Endothelial cell of umbilical vein (primary cell): ENCODE measurements around the gene SYTL3. TPM values are rescaled to one million over a fixed set of nuclear protein-coding genes. Genes with fewer than 3 reads are reported as not detected.

Source experiments
- BruUV-seq: library from RNA; stranded (reverse); fragments of 400-500 nt; replicated peaks from 2 replicates; lab custom pipeline; 2021; lab: Mats Ljungman, UMichigan
- CTCF ChIA-PET: fragments of 300-600, 350-600 bp; sonication (Branson Sonifier 250); formaldehyde crosslinking; loops from one replicate; lab custom pipeline; 2021; ENCODE audit warnings: antibody characterized with exemption, inconsistent platforms; lab: Charles Lee
- POLR2A ChIA-PET: fragments of 300-600, 350-600 bp; sonication (Branson Sonifier 250); formaldehyde crosslinking; loops from one replicate; lab custom pipeline; 2021; ENCODE audit warnings: antibody characterized with exemption, inconsistent platforms; lab: Charles Lee
- DNase-seq: peaks from one replicate; pipeline ENCODE4 v3.0.0-alpha.2; 2011; ENCODE audit warnings: low read depth, low spot score
- FAIRE-seq: peaks from 2 replicates; lab custom pipeline; 2011; peaks lifted over from hg19 to GRCh38; lab: Jason Lieb, UNC
- H2AFZ ChIP-seq: 2 replicates; pipeline ENCODE4 v1.6.0; 2012; ENCODE audit warnings: low read depth, low read length, control low read depth, inconsistent platforms
- H3K27ac ChIP-seq: 2 replicates; pipeline ENCODE4 v1.5.1; 2011; ENCODE audit warnings: low read depth, mild to moderate bottlenecking, control low read depth, low read length, moderate library complexity; ENCODE audit not compliant: insufficient read depth
- H3K27me3 ChIP-seq, 2 experiments: 2 replicates each; pipeline versions ENCODE4 v1.6.0 to v1.6.1; 2011; ENCODE audit warnings: low read length in 2 of 2, mixed read lengths in 1 of 2; ENCODE audit not compliant: control insufficient read depth in 2 of 2, insufficient read depth in 2 of 2
- H3K36me3 ChIP-seq, 2 experiments: 2 replicates in 1 of 2; 3 replicates in 1 of 2; pipeline ENCODE4 v1.5.1; 2011; ENCODE audit warnings: low read length in 2 of 2, mild to moderate bottlenecking in 1 of 2, moderate library complexity in 1 of 2; ENCODE audit not compliant: control insufficient read depth in 2 of 2, insufficient read depth in 2 of 2; ENCODE audit errors: extremely low read depth in 1 of 2
- H3K4me1 ChIP-seq: 3 replicates; pipeline ENCODE4 v1.5.1; 2011; ENCODE audit warnings: mild to moderate bottlenecking, low read length; ENCODE audit not compliant: control insufficient read depth, insufficient read depth; ENCODE audit errors: extremely low read depth
- H3K4me2 ChIP-seq: 2 replicates; pipeline ENCODE4 v1.6.1; 2011; ENCODE audit warnings: low read length, control low read depth, mixed read lengths; ENCODE audit not compliant: insufficient read depth
- H3K4me3 ChIP-seq, 3 experiments: fragments of 200-600 bp in 1 of 3; sonication (generic), shearing (Covaris generic) in 1 of 3; replicated peaks in 1 of 3; 2 replicates each; pipeline ENCODE4 v1.5.1; 2011 to 2016; ENCODE audit warnings: control low read depth in 3 of 3, low read length in 3 of 3, mild to moderate bottlenecking in 2 of 3, inconsistent platforms in 1 of 3, low read depth in 1 of 3, moderate library complexity in 1 of 3; ENCODE audit not compliant: insufficient read depth in 1 of 3
- H3K79me2 ChIP-seq: 2 replicates; pipeline ENCODE4 v1.6.0; 2012; ENCODE audit warnings: low read length, inconsistent platforms; ENCODE audit not compliant: control insufficient read depth, insufficient read depth
- H3K9ac ChIP-seq: replicated peaks from 2 replicates; pipeline ENCODE3; 2011; ENCODE audit warnings: low read length, control low read depth; ENCODE audit not compliant: insufficient read depth; ENCODE audit errors: extremely low read depth
- H3K9me1 ChIP-seq: replicated peaks from 3 replicates; pipeline ENCODE4 v1.6.0; 2011; ENCODE audit warnings: mild to moderate bottlenecking, low read length; ENCODE audit not compliant: control insufficient read depth, insufficient read depth; ENCODE audit errors: extremely low read depth
- H3K9me3 ChIP-seq: replicated peaks from 2 replicates; pipeline ENCODE4 v1.5.1; 2012; ENCODE audit warnings: low read length, inconsistent platforms; ENCODE audit not compliant: control insufficient read depth, insufficient read depth
- H4K20me1 ChIP-seq: replicated peaks from 2 replicates; pipeline ENCODE3; 2011; ENCODE audit warnings: mild to moderate bottlenecking, low read length; ENCODE audit not compliant: control insufficient read depth, insufficient read depth; ENCODE audit errors: extremely low read depth
- EZH2 ChIP-seq: IDR thresholded peaks from 2 replicates; pipeline ENCODE4 v1.6.1; 2012; ENCODE audit warnings: borderline replicate concordance, low read depth, mild to moderate bottlenecking, moderate library complexity, low read length, inconsistent platforms; ENCODE audit not compliant: severe bottlenecking
- FOS ChIP-seq: IDR thresholded peaks from 2 replicates; pipeline ENCODE4 v1.6.1; 2011; ENCODE audit warnings: mild to moderate bottlenecking, low read length, moderate library complexity, borderline replicate concordance; ENCODE audit not compliant: insufficient read depth
- GATA2 ChIP-seq: IDR thresholded peaks from 2 replicates; pipeline ENCODE4 v1.7.0; 2011; ENCODE audit warnings: low read depth, mild to moderate bottlenecking, moderate library complexity, mixed read lengths, low read length; ENCODE audit not compliant: insufficient read length, insufficient read depth
- JUN ChIP-seq: IDR thresholded peaks from 2 replicates; pipeline ENCODE4 v1.6.1; 2011; ENCODE audit warnings: borderline replicate concordance, low read depth; ENCODE audit not compliant: insufficient read length, insufficient read depth
- MYC ChIP-seq: IDR thresholded peaks from one replicate; pipeline ENCODE4 v1.6.1; 2011; ENCODE audit warnings: mild to moderate bottlenecking, low read depth, low read length
- POLR2A ChIP-seq: IDR thresholded peaks from 2 replicates; pipeline ENCODE4 v1.6.1; 2012; ENCODE audit warnings: low read depth, mild to moderate bottlenecking, control low read depth, low read length
- POLR2AphosphoS5 ChIP-seq: IDR thresholded peaks from 2 replicates; pipeline ENCODE4 v1.6.1; 2012; ENCODE audit warnings: low read depth, mild to moderate bottlenecking, control low read depth, low read length, moderate library complexity; ENCODE audit not compliant: insufficient read depth
- dilution Hi-C: fragments of 300-500 bp; cut with MboI; formaldehyde crosslinking; loops from one replicate; pipeline ENCODE4 v1.15.0; 2019; ENCODE audit warnings: low sequenced_read_pairs; ENCODE audit not compliant: extremely low pct_ligation_motif_present
- intact Hi-C: fragments of 100-400 bp; cut with micrococcal nuclease; formaldehyde crosslinking; loops from one replicate; pipeline ENCODE4 v1.10.0; 2022
- polyA plus RNA-seq, 4 experiments: library from polyadenylated mRNA; depleted of rRNA in 3 of 4; stranded (reverse) in 3 of 4; unstranded in 1 of 4; fragments of >200 nt; gene quantifications; 2 replicates each; pipeline versions ENCODE4 v1.2.1 to v1.2.3, GENCODE V29; 2011 to 2012; ENCODE audit warnings: missing spikeins in 1 of 4
- total RNA-seq: library from RNA; stranded (reverse); gene quantifications from 2 replicates; pipeline ENCODE4 v1.2.3, GENCODE V29; 2021
- TF ChIP-seq, protein P1 (sequence below), 2 donors: IDR thresholded peaks; 1 replicate in 1 of 2; 2 replicates in 1 of 2; pipeline ENCODE4 v1.5.1; 2011; ENCODE audit warnings: low read length in 2 of 2, mild to moderate bottlenecking in 2 of 2, moderate library complexity in 2 of 2, control low read depth in 1 of 2, inconsistent platforms in 1 of 2, low read depth in 1 of 2; ENCODE audit not compliant: insufficient read depth in 1 of 2; ENCODE audit errors: extremely low read depth in 1 of 2
- TF ChIP-seq, protein P2 (sequence below): IDR thresholded peaks from 2 replicates; pipeline ENCODE4 v1.6.1; 2011; ENCODE audit not compliant: insufficient read depth, insufficient read length

Gene SYTL3
- total and polyA plus RNA-seq, 2 donors (not counting 3 experiments of a cell fraction or from before 2014, with no cell fraction given), result 0.59 to 0.77 TPM

DNA sequence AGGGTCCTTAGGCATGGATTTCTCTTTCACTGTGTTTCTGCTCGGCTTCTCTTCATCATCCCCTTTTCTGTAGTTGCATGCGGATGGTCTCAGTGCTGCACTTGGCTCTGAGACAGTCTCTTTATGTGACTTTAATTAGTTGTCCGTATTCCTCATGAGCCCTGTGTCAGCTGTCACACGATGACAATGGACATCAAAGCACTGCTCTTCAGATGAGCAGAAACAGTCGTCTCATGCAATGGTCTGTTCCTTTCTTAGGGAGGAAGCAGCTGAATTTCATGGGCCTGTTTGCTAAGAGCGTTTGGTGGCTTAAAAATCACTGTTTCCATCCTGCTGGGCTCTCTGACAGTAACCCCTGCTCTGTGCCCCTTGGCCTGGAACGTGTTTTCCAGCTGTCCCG lies 64.9 kb downstream of the SYTL3 start:
- H3K79me2 ChIP-seq, result no peaks in the 10 kb centered on the region
- no peak overlapping the region for H3K4me2 ChIP-seq
- intact Hi-C loops (no loop called here), dilution Hi-C loops (no loop called here)
- no peaks in the 10 kb centered on the region for H3K9me1 ChIP-seq
- H2AFZ ChIP-seq, result no peak overlapping the region
- DNase-seq, result no peak
- BruUV-seq, result no TSS peak
- POLR2A ChIA-PET, result no interaction called here
- no peak overlapping the region for H3K4me3 ChIP-seq
- FAIRE-seq, result no peak
- no peaks in the 10 kb centered on the region for H3K27me3 ChIP-seq
- H3K4me1 ChIP-seq, result no peaks in the 10 kb centered on the region
- no peak overlapping the region for H3K9ac ChIP-seq
- CTCF ChIA-PET, result no interaction called here
- no peaks in the 10 kb centered on the region for H3K36me3 ChIP-seq
- TF ChIP-seq, protein P1, sequence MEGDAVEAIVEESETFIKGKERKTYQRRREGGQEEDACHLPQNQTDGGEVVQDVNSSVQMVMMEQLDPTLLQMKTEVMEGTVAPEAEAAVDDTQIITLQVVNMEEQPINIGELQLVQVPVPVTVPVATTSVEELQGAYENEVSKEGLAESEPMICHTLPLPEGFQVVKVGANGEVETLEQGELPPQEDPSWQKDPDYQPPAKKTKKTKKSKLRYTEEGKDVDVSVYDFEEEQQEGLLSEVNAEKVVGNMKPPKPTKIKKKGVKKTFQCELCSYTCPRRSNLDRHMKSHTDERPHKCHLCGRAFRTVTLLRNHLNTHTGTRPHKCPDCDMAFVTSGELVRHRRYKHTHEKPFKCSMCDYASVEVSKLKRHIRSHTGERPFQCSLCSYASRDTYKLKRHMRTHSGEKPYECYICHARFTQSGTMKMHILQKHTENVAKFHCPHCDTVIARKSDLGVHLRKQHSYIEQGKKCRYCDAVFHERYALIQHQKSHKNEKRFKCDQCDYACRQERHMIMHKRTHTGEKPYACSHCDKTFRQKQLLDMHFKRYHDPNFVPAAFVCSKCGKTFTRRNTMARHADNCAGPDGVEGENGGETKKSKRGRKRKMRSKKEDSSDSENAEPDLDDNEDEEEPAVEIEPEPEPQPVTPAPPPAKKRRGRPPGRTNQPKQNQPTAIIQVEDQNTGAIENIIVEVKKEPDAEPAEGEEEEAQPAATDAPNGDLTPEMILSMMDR (IDR thresholded peaks at IDR 0.05; ENCODE audit: extremely low read depth in 1 of 2, insufficient read depth in 1 of 2, low read depth in 1 of 2, low read length in 2 of 2), result no peak
- TF ChIP-seq FOS, result no peak
- no peak for TF ChIP-seq POLR2AphosphoS5
- TF ChIP-seq EZH2, result no peak
- TF ChIP-seq, protein P2, sequence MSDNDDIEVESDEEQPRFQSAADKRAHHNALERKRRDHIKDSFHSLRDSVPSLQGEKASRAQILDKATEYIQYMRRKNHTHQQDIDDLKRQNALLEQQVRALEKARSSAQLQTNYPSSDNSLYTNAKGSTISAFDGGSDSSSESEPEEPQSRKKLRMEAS, result no peak
- no peak for TF ChIP-seq MYC
- TF ChIP-seq POLR2A, result no peak
- no peak for TF ChIP-seq JUN
- TF ChIP-seq GATA2, result no peak
- H3K9me3 ChIP-seq, result no peaks in the 10 kb centered on the region
- H4K20me1 ChIP-seq, result no peaks in the 10 kb centered on the region
- no peak overlapping the region for H3K27ac ChIP-seq
